Psoas muscle (tissue), 8 donors: ENCODE results near the gene LBX2. TPM values are rescaled to one million over a fixed set of nuclear protein-coding genes. Genes with fewer than 3 reads are reported as not detected.

Source experiments
- ATAC-seq, 4 donors: fragments of 200-7000 bp; cut with Tn5 transposase; one replicate each; pipeline ENCODE4 v1.9.1; 2020; ENCODE audit warnings: moderate library complexity in 3 of 4, mild to moderate bottlenecking in 2 of 4
- DNase-seq, 2 donors: peaks; one replicate each; pipeline ENCODE4 v3.0.0-alpha.2; 2020
- H3K27ac ChIP-seq: fragments of 200-600 bp; one replicate; pipeline ENCODE4 v1.8.0; 2022
- H3K27me3 ChIP-seq, 3 donors: fragments of 200-600 bp in 1 of 3; one replicate each; pipeline versions ENCODE4 v1.6.1 to v1.8.0; 2013 to 2022; ENCODE audit warnings: low read length in 2 of 3, mild to moderate bottlenecking in 2 of 3, moderate library complexity in 1 of 3; ENCODE audit not compliant: insufficient read depth in 3 of 3
- H3K36me3 ChIP-seq, 2 donors: fragments of 200-600 bp in 1 of 2; one replicate each; pipeline versions ENCODE4 v1.6.1 to v1.8.0; 2013 to 2022; ENCODE audit warnings: low read depth in 1 of 2, mild to moderate bottlenecking in 1 of 2, moderate library complexity in 1 of 2; ENCODE audit not compliant: insufficient read depth in 1 of 2
- H3K4me1 ChIP-seq: fragments of 200-600 bp; one replicate; pipeline ENCODE4 v1.8.0; 2022
- H3K4me3 ChIP-seq: fragments of 200-600 bp; one replicate; pipeline ENCODE4 v1.8.0; 2022; ENCODE audit warnings: mild to moderate bottlenecking
- H3K9me3 ChIP-seq: fragments of 200-600 bp; one replicate; pipeline ENCODE4 v1.8.0; 2022
- CTCF ChIP-seq: fragments of 200-600 bp; IDR thresholded peaks from one replicate; pipeline ENCODE4 v1.8.0; 2022; ENCODE audit warnings: antibody characterized with exemption
- WGBS, 3 donors: extraction: QIAGEN DNeasy Blood & Tissue Kit; methylation state at CpG; one replicate each; pipeline versions ENCODE4 v1.1.6 to v1.1.7; 2013; 5-methylcytosine and 5-hydroxymethylcytosine counted together
- intact Hi-C, 2 donors: fragments of 100-400 bp; cut with DNase I; formaldehyde crosslinking; loops; one replicate each; pipeline versions ENCODE4 v1.11.0 to v1.14.2; 2022
- polyA plus RNA-seq, 3 donors: library from polyadenylated mRNA; stranded (reverse); fragments of 200-250 nt; gene quantifications; one replicate each; pipeline ENCODE4 v1.2.3, GENCODE V29; 2013
- total RNA-seq, 4 donors: library from RNA; stranded (reverse); fragmentation: NEBNext Ultra II Directional in 2 of 4; extraction: Animal tissue kit (Norgen Biotek cat#: 25700) in 2 of 4; gene quantifications; one replicate each; pipeline versions ENCODE4 v1.2.1 to v1.2.4, GENCODE V29; 2021 to 2023
- donor health status: healthy with polysubstance abuse.
- donor health status: DM: no; HTN: no; CAD: no; lungs with moderate emphysema.
- donor health status: Bipolar disorder and iron deficiency.
- donor health status: healthy.
- donor health status: DM: yes; HTN: yes; CAD: no.
- donor health status: DM: no; HTN: no; CAD: no.
- donor health status: DM: no; HTN: no; CAD: no.
- donor health status: DM: yes; HTN: yes; CAD: no.

LBX2 gene
- total and polyA plus RNA-seq, 7 donors: 0.14 to 0.68 (median 0.26) TPM; not detected in 2

GRCh38 chr2:74482801-74483674 is 16.4 kb downstream of the LBX2 start, which contains the start of the genes CCDC142 and TTC31:
Gene CCDC142 (minus strand): TSS chr2:74482998. CDS start chr2:74482837, 161 bp downstream.
Gene TTC31 (plus strand): TSS chr2:74483081. CDS start chr2:74483096, 15 bp downstream.
- DNase-seq: peak; percentile 95 to 97
- Histone ChIP-seq H3K27ac (peak within 1 kb of the TSS; percentile 91), H3K27me3 (no peaks in the 10 kb centered on the region), H3K4me3 (peak within 1 kb of the TSS; percentile 98), H3K4me1 (peaks cover 22% of the 10 kb centered on the region), H3K9me3 (no peaks in the 10 kb centered on the region), H3K36me3 (peaks cover 2 to 59% of the 10 kb centered on the region in 2 donors)
- WGBS, 3 donors: 0 to 1% (median 0%) methylated on average over 45 to 50 of the region's 50 CpGs
- peak; percentile 98 to 99 (median 99) for ATAC-seq
- intact Hi-C loops: loop anchor here (1.0 to 5.0 kb wide), 5 partner anchors 28 to 105 kb away; partner anchors contain the start of genes AUP1 (in 2 of the 2), HTRA2 (in 2 of the 2) and INO80B (in 2 of the 2)
- TF ChIP-seq CTCF: peak; percentile 79

GRCh38 chr2:74481961-74482800 is 17.2 kb downstream of the LBX2 start:
- Histone ChIP-seq H3K4me1 (peaks cover 22% of the 10 kb centered on the region), H3K27ac (peak overlapping the region; percentile 91), H3K9me3 (no peaks in the 10 kb centered on the region), H3K27me3 (no peaks in the 10 kb centered on the region), H3K4me3 (peak overlapping the region; percentile 98), H3K36me3 (peaks cover 2 to 56% of the 10 kb centered on the region in 2 donors)
- peak; percentile 46 to 69 (median 55) for ATAC-seq
- intact Hi-C loops: loop anchor here (2.0 to 5.0 kb wide), 3 partner anchors 27 to 105 kb away; partner anchors contain the start of genes AUP1 (in 2 of the 2), HTRA2 (in 2 of the 2) and INO80B (in 1 of the 2)
- TF ChIP-seq CTCF: no peak
- WGBS, 3 donors: 1 to 2% (median 1%) methylated on average over 59 to 80 of the region's 80 CpGs
- DNase-seq: peak in 1 of 2 donors; percentile 83

GRCh38 chr2:74481431-74481830 is 18.0 kb downstream of the LBX2 start:
- peak overlapping the region; percentile 91 for H3K27ac ChIP-seq
- ATAC-seq: no peak
- no peak for TF ChIP-seq CTCF
- peak overlapping the region; percentile 98 for H3K4me3 ChIP-seq
- peaks cover 22% of the 10 kb centered on the region for H3K4me1 ChIP-seq
- no peaks in the 10 kb centered on the region for H3K9me3 ChIP-seq
- no peaks in the 10 kb centered on the region for H3K27me3 ChIP-seq
- no peak for DNase-seq
- peaks cover 2 to 50% of the 10 kb centered on the region in 2 donors for H3K36me3 ChIP-seq
- 53 to 69% (median 54%) methylated on average over 3 of the region's 3 CpGs for WGBS, 3 donors
- intact Hi-C loops: loop anchor here in 1 of 2 donors (5.0 kb wide), 1 partner anchor 106 kb away; no protein-coding TSS in a partner anchor

- no peak overlapping the region for H3K27ac ChIP-seq
- H3K27me3 ChIP-seq: no peaks in the 10 kb centered on the region
- no peak overlapping the region for H3K4me3 ChIP-seq
- no peak for ATAC-seq
- peaks cover 2 to 53% of the 10 kb centered on the region in 2 donors for H3K36me3 ChIP-seq
- no peak for DNase-seq
- TF ChIP-seq CTCF: no peak
- WGBS, 3 donors: 84 to 87% (median 85%) methylated on average over 5 of the region's 5 CpGs
- no peaks in the 10 kb centered on the region for H3K9me3 ChIP-seq
- H3K4me1 ChIP-seq: peaks cover 18% of the 10 kb centered on the region
- intact Hi-C loops: no loop called here
These were observed 24.5 kb downstream of the LBX2 start for GRCh38 chr2:74474899-74475298.
